HL-60 (cell line): ENCODE results near the gene GZMH.
A peak's percentile ranks its signal among the peaks of the same experiment; 100 is the strongest.

Source experiments
- POLR2AphosphoS5 ChIP-seq: IDR thresholded peaks from 2 replicates; pipeline ENCODE4 v1.6.1; 2012; ENCODE audit warnings: low read depth
- TF ChIP-seq, protein P1 (sequence below): IDR thresholded peaks from one replicate; pipeline ENCODE4 v1.5.1; 2011; ENCODE audit warnings: low read length, control low read depth, inconsistent platforms; ENCODE audit not compliant: insufficient read depth

DNA sequence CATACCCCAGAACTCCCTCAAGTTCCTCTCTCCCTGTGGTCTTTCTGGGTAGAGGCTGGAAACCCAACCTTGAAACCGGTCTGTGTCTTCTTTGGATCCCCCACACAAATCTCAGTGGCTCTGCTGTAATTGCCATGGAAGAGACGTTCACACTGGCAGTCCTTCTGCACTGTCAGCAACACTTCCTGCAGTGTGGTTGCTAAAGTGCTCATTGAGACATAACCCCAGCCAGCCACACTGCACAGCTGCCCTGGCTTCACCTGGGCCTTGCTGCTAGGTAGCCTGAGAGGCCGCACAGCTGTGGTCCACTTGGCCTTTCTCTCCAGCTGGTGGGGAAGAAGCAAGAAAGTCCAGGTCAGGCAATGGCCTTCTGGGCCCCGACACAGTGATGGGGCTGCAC is 2.4 kb downstream of the GZMH start:
- TF ChIP-seq, protein P1, sequence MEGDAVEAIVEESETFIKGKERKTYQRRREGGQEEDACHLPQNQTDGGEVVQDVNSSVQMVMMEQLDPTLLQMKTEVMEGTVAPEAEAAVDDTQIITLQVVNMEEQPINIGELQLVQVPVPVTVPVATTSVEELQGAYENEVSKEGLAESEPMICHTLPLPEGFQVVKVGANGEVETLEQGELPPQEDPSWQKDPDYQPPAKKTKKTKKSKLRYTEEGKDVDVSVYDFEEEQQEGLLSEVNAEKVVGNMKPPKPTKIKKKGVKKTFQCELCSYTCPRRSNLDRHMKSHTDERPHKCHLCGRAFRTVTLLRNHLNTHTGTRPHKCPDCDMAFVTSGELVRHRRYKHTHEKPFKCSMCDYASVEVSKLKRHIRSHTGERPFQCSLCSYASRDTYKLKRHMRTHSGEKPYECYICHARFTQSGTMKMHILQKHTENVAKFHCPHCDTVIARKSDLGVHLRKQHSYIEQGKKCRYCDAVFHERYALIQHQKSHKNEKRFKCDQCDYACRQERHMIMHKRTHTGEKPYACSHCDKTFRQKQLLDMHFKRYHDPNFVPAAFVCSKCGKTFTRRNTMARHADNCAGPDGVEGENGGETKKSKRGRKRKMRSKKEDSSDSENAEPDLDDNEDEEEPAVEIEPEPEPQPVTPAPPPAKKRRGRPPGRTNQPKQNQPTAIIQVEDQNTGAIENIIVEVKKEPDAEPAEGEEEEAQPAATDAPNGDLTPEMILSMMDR: no peak
- peak; percentile 93 for TF ChIP-seq POLR2AphosphoS5
